PC-3 (cell line): Measurements from ENCODE around the gene DGKH. TPM values are rescaled to one million over a fixed set of nuclear protein-coding genes. Genes with fewer than 3 reads are reported as not detected.

ENCODE experiments used
- ATAC-seq: fragments of 200-7000 bp; cut with Tn5 transposase; 2 replicates; pipeline ENCODE4 v1.9.1; 2020; ENCODE audit warnings: mild to moderate bottlenecking, moderate library complexity
- BruUV-seq: library from RNA; stranded (reverse); fragments of 400-500 nt; replicated peaks from 2 replicates; lab custom pipeline; 2021; lab: Mats Ljungman, UMichigan
- CTCF ChIA-PET: fragments of 300-600 bp; sonication (Branson Sonifier 250); formaldehyde crosslinking; loops from one replicate; lab custom pipeline; 2022; ENCODE audit warnings: antibody characterized with exemption; lab: Charles Lee
- POLR2A ChIA-PET: fragments of 300-600 bp; sonication (Branson Sonifier 250); formaldehyde crosslinking; loops from one replicate; lab custom pipeline; 2022; ENCODE audit warnings: antibody characterized with exemption; ENCODE audit not compliant: unreplicated experiment; lab: Charles Lee
- DNase-seq: peaks from one replicate; pipeline ENCODE4 v3.0.0-alpha.2; 2015
- H2AFZ ChIP-seq: fragments of 300-600 bp; sonication (generic); 2 replicates; pipeline ENCODE4 v1.6.0; 2016; ENCODE audit warnings: antibody characterized with exemption, low read length
- H3F3A ChIP-seq: fragments of 300-600 bp; sonication (generic); one replicate; pipeline ENCODE4 v1.6.0; 2017; ENCODE audit warnings: antibody characterized with exemption, low read length, control low read depth, mild to moderate bottlenecking; ENCODE audit not compliant: unreplicated experiment
- H3K27ac ChIP-seq: fragments of 300-600 bp; sonication (generic); 2 replicates; pipeline ENCODE4 v1.5.1; 2016; ENCODE audit warnings: mild to moderate bottlenecking, low read length
- H3K27me3 ChIP-seq: fragments of 300-600 bp; sonication (generic); 2 replicates; pipeline ENCODE4 v1.6.1; 2016; ENCODE audit warnings: low read length, mixed read lengths
- H3K36me3 ChIP-seq: fragments of 300-600 bp; sonication (generic); 2 replicates; pipeline ENCODE4 v1.6.1; 2016; ENCODE audit warnings: low read depth, mixed run types, low read length, mixed read lengths
- H3K4me1 ChIP-seq: fragments of 300-600 bp; sonication (generic); 2 replicates; pipeline ENCODE4 v1.5.1; 2016; ENCODE audit warnings: low read length; ENCODE audit not compliant: insufficient read depth
- H3K4me2 ChIP-seq: fragments of 300-600 bp; sonication (generic); 2 replicates; pipeline ENCODE4 v1.6.0; 2016; ENCODE audit warnings: low read length
- H3K4me3 ChIP-seq: fragments of 300-600 bp; sonication (generic); 2 replicates; pipeline ENCODE4 v1.5.1; 2016; ENCODE audit warnings: mild to moderate bottlenecking, low read length, mixed read lengths
- H3K79me2 ChIP-seq: fragments of 300-600 bp; sonication (generic); 2 replicates; pipeline ENCODE4 v1.6.1; 2017; ENCODE audit warnings: low read length, mixed read lengths
- H3K9ac ChIP-seq: fragments of 300-600 bp; sonication (generic); 2 replicates; pipeline ENCODE4 v1.6.0; 2016; ENCODE audit warnings: mild to moderate bottlenecking, low read length
- H3K9me2 ChIP-seq: fragments of 300-600 bp; sonication (generic); replicated peaks from 2 replicates; pipeline ENCODE4 v1.6.1; 2016; ENCODE audit warnings: mixed run types, low read length, mixed read lengths
- H3K9me3 ChIP-seq: fragments of 300-600 bp; sonication (generic); 2 replicates; pipeline ENCODE4 v1.6.1; 2016; ENCODE audit warnings: low read length, mixed read lengths
- H4K20me1 ChIP-seq: fragments of 300-600 bp; sonication (generic); 2 replicates; pipeline ENCODE4 v1.6.1; 2016; ENCODE audit warnings: low read length, mixed read lengths
- CTCF ChIP-seq: fragments of 300-600 bp; sonication (generic); conservative IDR thresholded peaks from 2 replicates; pipeline ENCODE4 v1.5.1; 2017; ENCODE audit warnings: antibody characterized with exemption, low read depth, mild to moderate bottlenecking, low read length
- EZH2 ChIP-seq: fragments of 300-600 bp; sonication (generic); IDR thresholded peaks from one replicate; pipeline ENCODE4 v1.6.1; 2017; ENCODE audit warnings: antibody characterized with exemption, mild to moderate bottlenecking, low read length; ENCODE audit not compliant: unreplicated experiment
- EZH2phosphoT487 ChIP-seq: fragments of 300-600 bp; sonication (generic); IDR thresholded peaks from 2 replicates; pipeline ENCODE4 v1.6.1; 2018; ENCODE audit warnings: mild to moderate bottlenecking, antibody characterized with exemption, low read length, borderline replicate concordance
- intact Hi-C: fragments of 100-400 bp; cut with micrococcal nuclease; formaldehyde crosslinking; loops from 2 replicates; pipeline ENCODE4 v1.9.0; 2023
- total RNA-seq: library from RNA; depleted of rRNA; stranded (reverse); fragments of >200 nt; gene quantifications from 2 replicates; pipeline ENCODE4 v1.2.3, GENCODE V29; 2014

The DGKH gene
- total RNA-seq, 1 experiment from 2014 or later = 5.9 TPM

GRCh38 chr13:42219051-42219450, 170.6 kb downstream of the DGKH start:
- Histone ChIP-seq H3K9me3 (no peaks in the 10 kb centered on the region), H3K4me1 (peaks cover 14% of the 10 kb centered on the region), H3K36me3 (peaks cover 7% of the 10 kb centered on the region; the same call in 1 of the 2 replicates), H2AFZ (no peak overlapping the region), H3K9me2 (no peaks in the 10 kb centered on the region), H3F3A (no peaks in the 10 kb centered on the region), H3K4me2 (no peak overlapping the region), H3K27me3 (no peaks in the 10 kb centered on the region), H4K20me1 (no peaks in the 10 kb centered on the region), H3K9ac (no peak overlapping the region), H3K79me2 (no peaks in the 10 kb centered on the region), H3K27ac (no peak overlapping the region), H3K4me3 (no peak overlapping the region)
- ChIA-PET CTCF (no interaction called here), POLR2A (no interaction called here)
- BruUV-seq = no TSS peak
- TF ChIP-seq CTCF (no peak), EZH2phosphoT487 (no peak), EZH2 (no peak)
- DNase-seq (no peak), ATAC-seq (no peak)
- intact Hi-C loops = loop anchor here (5.0 to 10.0 kb wide), 2 partner anchors 174 to 312 kb away; partner anchors contain the start of gene DGKH

DNA sequence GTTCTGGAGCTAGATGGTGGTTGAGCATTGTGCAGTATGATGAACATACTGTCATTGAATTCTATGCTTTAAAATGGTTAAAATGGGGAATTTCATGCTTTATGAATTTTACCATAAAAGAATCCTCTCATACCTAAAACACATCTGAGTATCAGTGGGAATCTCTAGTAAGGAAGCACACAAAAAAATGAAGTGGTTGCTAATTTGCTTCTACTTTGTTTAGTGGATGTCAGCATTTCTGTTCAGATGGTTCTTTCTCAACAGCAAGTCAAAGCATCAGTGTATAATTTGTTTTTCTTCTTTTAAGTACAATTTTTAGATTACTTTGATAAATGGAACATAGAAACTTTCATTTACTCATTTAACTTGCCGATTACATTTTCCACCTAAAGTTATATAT, 171.4 kb downstream of the DGKH start:
- DNase-seq = no peak
- no peaks in the 10 kb centered on the region for H3F3A ChIP-seq
- H3K9me2 ChIP-seq = no peaks in the 10 kb centered on the region
- H3K9ac ChIP-seq = no peak overlapping the region
- no peak overlapping the region for H2AFZ ChIP-seq
- peaks cover 6% of the 10 kb centered on the region; the same call in 1 of the 2 replicates for H3K4me1 ChIP-seq
- TF ChIP-seq EZH2phosphoT487 = no peak
- TF ChIP-seq CTCF = no peak
- intact Hi-C loops = loop anchor here (5.0 to 10.0 kb wide), 2 partner anchors 175 to 313 kb away; partner anchors contain the start of gene DGKH
- H3K9me3 ChIP-seq = no peaks in the 10 kb centered on the region
- H3K27me3 ChIP-seq = no peaks in the 10 kb centered on the region
- H4K20me1 ChIP-seq = no peaks in the 10 kb centered on the region
- ATAC-seq = no peak
- no peak overlapping the region for H3K4me2 ChIP-seq
- no peaks in the 10 kb centered on the region for H3K79me2 ChIP-seq
- ChIA-PET CTCF (no interaction called here), POLR2A (no interaction called here)
- peaks cover 10% of the 10 kb centered on the region; the same call in 1 of the 2 replicates for H3K36me3 ChIP-seq
- H3K27ac ChIP-seq = no peak overlapping the region
- no TSS peak for BruUV-seq
- H3K4me3 ChIP-seq = no peak overlapping the region

GRCh38 chr13:42221121-42221765, 172.8 kb downstream of the DGKH start:
- TF ChIP-seq CTCF (no peak), EZH2phosphoT487 (no peak), EZH2 (no peak)

More at GRCh38 chr13:42221121-42221765, 172.8 kb downstream of the DGKH start:
- BruUV-seq = no TSS peak
- ATAC-seq (no peak), DNase-seq (no peak)
- no peak overlapping the region for H2AFZ ChIP-seq
- H3K9me3 ChIP-seq = no peaks in the 10 kb centered on the region
- POLR2A ChIA-PET = no interaction called here
- intact Hi-C loops = no loop called here
- H3K27ac ChIP-seq = no peak overlapping the region
- CTCF ChIA-PET = no interaction called here
- H3K4me1 ChIP-seq = no peaks in the 10 kb centered on the region
- no peak overlapping the region for H3K9ac ChIP-seq
- no peaks in the 10 kb centered on the region for H3K9me2 ChIP-seq
- no peak overlapping the region for H3K4me3 ChIP-seq
- no peaks in the 10 kb centered on the region for H3K79me2 ChIP-seq
- no peaks in the 10 kb centered on the region for H3F3A ChIP-seq
- H3K4me2 ChIP-seq = no peak overlapping the region
- no peaks in the 10 kb centered on the region for H4K20me1 ChIP-seq
- H3K27me3 ChIP-seq = no peaks in the 10 kb centered on the region
- H3K36me3 ChIP-seq = peaks cover 6% of the 10 kb centered on the region; the same call in 1 of the 2 replicates
